ENCODE results near the gene FHAD1.
"Not testable (repeated sequence)": the region's sequence is repeated elsewhere in the genome, so short reads cannot be mapped to it uniquely, and the experiment has no call there.

FHAD1 gene

GRCh38 chr1:15305468-15305770, 58.4 kb downstream of the FHAD1 start:
- DNase-seq (ENCODE audit: low spot score), result no peak

GRCh38 chr1:15306352-15306751, 59.3 kb downstream of the FHAD1 start:
- not testable (repeated sequence) for DNase-seq (ENCODE audit: low spot score)

- no peak for DNase-seq (ENCODE audit: low spot score)
Observed at GRCh38 chr1:15308135-15308534, 61.1 kb downstream of the FHAD1 start.

- DNase-seq (ENCODE audit: low spot score), result no peak
Observed at GRCh38 chr1:15308621-15309027, 61.6 kb downstream of the FHAD1 start.

GRCh38 chr1:15309687-15310086, 62.7 kb downstream of the FHAD1 start:
- DNase-seq (ENCODE audit: low spot score), result no peak

GRCh38 chr1:15310544-15310943, 63.5 kb downstream of the FHAD1 start:
- DNase-seq (ENCODE audit: low spot score), result no peak

GRCh38 chr1:15311122-15311822, 64.2 kb downstream of the FHAD1 start:
- DNase-seq (ENCODE audit: low spot score), result no peak

GRCh38 chr1:15311880-15312279, 64.9 kb downstream of the FHAD1 start:
- no peak for DNase-seq (ENCODE audit: low spot score)

- DNase-seq (ENCODE audit: low spot score), result no peak
Observed at GRCh38 chr1:15312626-15313411, 65.8 kb downstream of the FHAD1 start.

- no peak for DNase-seq (ENCODE audit: low spot score)
Observed at GRCh38 chr1:15314328-15315281, 67.6 kb downstream of the FHAD1 start.

GRCh38 chr1:15315815-15316214, 68.8 kb downstream of the FHAD1 start:
- no peak for DNase-seq (ENCODE audit: low spot score)

GRCh38 chr1:15316510-15316909, 69.5 kb downstream of the FHAD1 start:
- DNase-seq (ENCODE audit: low spot score), result no peak

GRCh38 chr1:15320267-15320666, 73.2 kb downstream of the FHAD1 start:
- DNase-seq (ENCODE audit: low spot score), result no peak

- no peak for DNase-seq (ENCODE audit: low spot score)
Observed at GRCh38 chr1:15321601-15322000, 74.6 kb downstream of the FHAD1 start.

- DNase-seq (ENCODE audit: low spot score), result no peak
Observed at GRCh38 chr1:15322648-15323350, 75.8 kb downstream of the FHAD1 start.

GRCh38 chr1:15323351-15323988, 76.4 kb downstream of the FHAD1 start:
- peak; percentile 76 for DNase-seq (ENCODE audit: low spot score)

GRCh38 chr1:15323989-15324868, 77.2 kb downstream of the FHAD1 start:
- no peak for DNase-seq (ENCODE audit: low spot score)

- DNase-seq (ENCODE audit: low spot score), result no peak
Observed at GRCh38 chr1:15324869-15325335, 77.9 kb downstream of the FHAD1 start.

GRCh38 chr1:15325375-15326085, 78.5 kb downstream of the FHAD1 start:
- no peak for DNase-seq (ENCODE audit: low spot score)
